Anterior cingulate cortex (tissue), 58 donors: ENCODE data around the gene NSUN6.
"Not testable (repeated sequence)": the region's sequence is repeated elsewhere in the genome, so short reads cannot be mapped to it uniquely, and the experiment has no call there.

Experiments
- DNase-seq, 58 donors: peaks; one replicate each; lab custom pipeline; 2025; lab: John Stamatoyannopoulos, UW

The NSUN6 gene

DNA sequence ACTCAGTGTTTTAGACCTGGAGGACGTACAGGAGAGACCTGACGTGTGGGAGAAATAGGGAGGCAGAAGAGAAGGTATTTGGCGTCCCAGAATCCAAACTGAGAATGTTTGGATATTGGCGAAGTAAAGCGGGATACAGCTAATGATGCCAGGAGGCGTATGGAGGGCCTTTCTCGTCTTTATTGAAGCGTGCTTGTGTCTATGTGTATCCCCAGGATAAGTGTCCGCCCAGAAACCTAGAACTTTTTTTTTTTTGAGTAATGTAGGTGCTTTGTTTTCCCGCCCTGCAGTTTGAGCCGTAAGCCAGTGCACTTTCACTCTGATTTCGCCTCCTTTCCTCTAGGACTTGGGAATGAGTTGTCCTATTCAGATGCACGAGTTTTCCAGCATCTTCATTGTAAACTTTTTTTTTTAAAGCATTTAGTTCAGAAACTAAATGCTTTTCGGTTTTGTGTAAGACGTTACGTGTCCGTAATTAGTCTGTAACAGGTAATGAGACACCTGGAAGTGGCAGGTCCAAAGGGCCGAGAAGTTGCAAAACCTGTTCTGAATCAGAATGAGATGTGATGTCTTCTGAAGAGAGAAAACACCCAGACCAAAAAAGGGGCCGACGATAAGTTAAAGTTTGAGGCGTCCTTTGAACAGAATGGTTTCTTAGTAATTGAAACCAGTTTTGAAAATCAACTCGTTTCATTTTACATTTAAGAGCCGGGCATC, 8.6 kb upstream of the NSUN6 start:
- DNase-seq, result peak in 4 of 58 donors; percentile 35 to 50 (median 50)

- DNase-seq, result peak; percentile 73 to 98 (median 95)
These were observed 7.9 kb upstream of the NSUN6 start, which contains the start of gene ARL5B for GRCh38 chr10:18659125-18659818. TSS of gene ARL5B (plus strand) at chr10:18659431. CDS start at chr10:18659638, 207 bp downstream.

DNA sequence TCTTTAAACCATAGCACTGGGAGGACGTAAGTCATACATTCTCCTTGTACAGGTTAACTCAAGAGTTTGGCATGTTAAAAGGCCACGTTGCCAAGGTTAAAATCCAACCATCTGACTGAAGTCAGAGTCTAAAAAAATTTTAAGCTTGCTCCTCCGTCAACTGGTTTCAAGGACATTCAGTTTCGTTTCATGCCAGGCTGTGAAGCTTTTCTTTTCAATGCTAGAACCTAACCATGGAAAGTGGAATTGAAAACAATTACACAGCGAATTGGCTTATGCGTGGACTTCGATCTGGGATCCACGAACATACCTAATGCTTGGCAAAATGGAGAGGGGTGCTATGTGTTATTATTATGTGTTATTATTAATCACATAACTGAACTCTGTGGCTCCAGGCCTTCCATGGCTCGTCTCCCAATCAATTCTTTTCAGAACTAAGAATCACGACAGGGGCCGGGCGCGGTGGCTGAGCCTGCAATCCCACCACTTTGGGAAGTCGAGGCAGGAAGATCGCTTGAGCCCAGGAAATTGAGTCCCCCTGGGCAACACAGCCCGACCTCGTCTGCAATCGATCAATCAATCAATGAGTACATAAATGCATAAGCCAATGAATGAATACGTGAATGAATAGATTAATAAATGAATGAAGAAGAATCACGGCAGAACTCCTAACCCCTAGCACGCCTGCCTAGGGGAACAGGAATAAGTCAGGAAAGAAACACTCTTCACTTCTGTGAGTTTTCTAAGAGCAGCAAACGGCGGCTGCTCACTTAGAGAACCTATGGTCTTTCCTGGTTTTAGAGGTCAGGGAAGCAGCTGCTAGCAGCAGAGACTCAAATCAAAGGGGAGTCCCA, 7.1 kb upstream of the NSUN6 start:
- peak in 9 of 58 donors; percentile 3 to 49 (median 25) for DNase-seq

DNA sequence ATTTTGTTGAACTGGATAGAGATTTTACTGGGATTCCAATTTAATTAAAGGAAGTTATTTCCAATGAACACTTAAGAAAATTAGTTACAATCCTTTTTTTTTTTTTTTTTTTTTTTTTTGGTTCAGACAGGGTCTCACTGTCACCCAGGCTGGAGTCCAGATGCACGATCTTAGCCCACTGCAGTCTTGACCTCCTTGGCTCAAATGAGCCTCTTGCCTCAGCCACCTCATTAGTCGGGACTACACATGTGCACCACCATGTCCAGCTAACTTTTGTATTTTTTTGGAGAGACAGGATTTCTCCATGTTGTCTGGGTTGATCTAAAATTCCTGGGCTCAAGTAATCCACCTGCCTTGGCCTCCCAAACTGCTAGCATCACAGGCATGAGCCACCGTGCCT, 5.3 kb upstream of the NSUN6 start:
- DNase-seq, result no peak

- DNase-seq, result no peak
These were observed 1.7 kb upstream of the NSUN6 start for GRCh38 chr10:18653112-18653511.

DNA sequence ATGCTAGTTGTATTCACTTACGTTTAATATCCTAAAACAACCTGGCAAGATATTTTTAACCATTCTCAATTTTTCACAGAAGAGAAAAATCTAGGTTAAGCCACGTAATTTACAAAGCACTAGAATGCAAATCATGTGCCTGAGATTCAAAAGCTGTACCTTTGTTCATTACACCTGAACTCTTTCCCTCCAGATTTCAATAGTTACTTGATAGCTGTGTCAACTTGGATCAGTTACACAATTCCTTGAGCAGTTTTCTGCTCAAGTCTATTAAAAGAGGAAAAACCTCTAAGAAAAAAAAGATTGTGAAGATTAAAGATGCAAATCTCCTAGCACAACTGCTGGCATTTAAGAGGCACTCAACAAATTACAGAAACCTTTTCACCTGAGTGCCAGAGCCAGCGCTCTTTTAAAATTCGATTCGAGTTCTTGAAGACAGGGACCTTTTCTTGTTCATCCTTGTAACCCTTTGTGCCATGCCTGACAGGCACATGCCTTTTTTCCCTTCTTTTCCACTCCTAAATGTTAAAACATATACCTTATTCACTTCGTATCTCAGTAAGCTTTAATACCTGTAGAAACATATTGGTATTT, 886 bp downstream of the NSUN6 start:
- DNase-seq, result no peak

GRCh38 chr10:18649364-18649959, 1.9 kb downstream of the NSUN6 start:
- DNase-seq, result no peak

DNA sequence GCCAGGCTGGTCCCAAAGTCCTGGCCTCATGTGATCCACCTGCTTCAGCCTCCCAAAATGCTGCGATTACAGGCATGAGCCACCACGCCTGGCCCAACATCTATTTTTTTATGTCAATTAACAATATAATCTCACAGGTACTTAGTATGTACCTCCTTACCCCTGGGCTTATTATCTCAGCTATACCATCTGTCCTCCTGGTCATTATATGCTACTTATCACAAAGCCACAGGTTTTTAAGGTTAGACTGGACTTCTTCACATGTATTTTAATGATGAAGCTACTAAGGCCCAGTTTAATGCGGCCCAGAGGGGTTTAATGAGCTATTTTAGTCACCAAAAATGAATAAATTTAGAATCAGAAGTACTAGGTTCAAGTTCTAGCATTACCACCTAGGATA, 3.4 kb downstream of the NSUN6 start:
- DNase-seq, result no peak

GRCh38 chr10:18647151-18647550, 4.2 kb downstream of the NSUN6 start:
- DNase-seq, result no peak

DNA sequence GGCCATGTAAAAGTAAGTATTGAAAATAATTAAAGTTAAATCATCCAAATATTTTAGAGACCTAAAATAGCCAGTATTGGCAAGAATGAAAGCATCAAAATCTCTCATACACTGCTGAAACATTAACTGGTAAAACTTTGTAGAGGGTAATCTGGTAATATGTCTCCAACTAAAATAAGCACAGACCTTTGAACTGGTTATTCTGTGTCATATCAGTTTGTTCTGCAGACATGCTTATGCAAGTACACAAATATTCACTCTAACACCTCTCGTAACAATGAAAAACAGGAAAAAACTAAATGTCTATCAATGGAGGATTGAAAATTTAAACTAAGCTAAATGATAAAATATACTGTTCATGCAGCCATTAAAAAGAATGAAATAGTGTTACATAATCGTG, 11.7 kb downstream of the NSUN6 start:
- not testable (repeated sequence) for DNase-seq

- not testable (repeated sequence) for DNase-seq
These were observed 14.0 kb downstream of the NSUN6 start for GRCh38 chr10:18637400-18637799.

GRCh38 chr10:18635995-18636394, 15.4 kb downstream of the NSUN6 start:
- DNase-seq, result no peak

DNA sequence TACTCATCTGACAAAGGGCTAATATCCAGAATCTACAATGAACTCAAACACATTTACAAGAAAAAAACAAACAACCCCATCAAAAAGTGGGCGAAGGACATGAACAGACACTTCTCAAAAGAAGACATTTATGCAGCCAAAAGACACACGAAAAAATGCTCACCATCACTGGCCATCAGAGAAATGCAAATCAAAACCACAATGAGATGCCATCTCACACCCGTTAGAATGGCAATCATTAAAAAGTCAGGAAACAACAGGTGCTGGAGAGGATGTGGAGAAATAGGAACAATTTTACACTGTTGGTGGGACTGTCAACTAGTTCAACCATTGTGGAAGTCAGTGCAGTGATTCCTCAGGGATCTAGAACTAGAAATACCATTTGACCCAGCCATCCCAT, 18.9 kb downstream of the NSUN6 start:
- DNase-seq, result not testable (repeated sequence)

GRCh38 chr10:18627452-18628018, 23.9 kb downstream of the NSUN6 start:
- peak in 43 of 58 donors; percentile 1 to 79 (median 26) for DNase-seq

- DNase-seq, result no peak
These were observed 25.5 kb downstream of the NSUN6 start for GRCh38 chr10:18625886-18626285.

GRCh38 chr10:18623671-18624070, 27.7 kb downstream of the NSUN6 start:
- DNase-seq, result not testable (repeated sequence)

- DNase-seq, result no peak
These were observed 30.5 kb downstream of the NSUN6 start for GRCh38 chr10:18620856-18621255.

DNA sequence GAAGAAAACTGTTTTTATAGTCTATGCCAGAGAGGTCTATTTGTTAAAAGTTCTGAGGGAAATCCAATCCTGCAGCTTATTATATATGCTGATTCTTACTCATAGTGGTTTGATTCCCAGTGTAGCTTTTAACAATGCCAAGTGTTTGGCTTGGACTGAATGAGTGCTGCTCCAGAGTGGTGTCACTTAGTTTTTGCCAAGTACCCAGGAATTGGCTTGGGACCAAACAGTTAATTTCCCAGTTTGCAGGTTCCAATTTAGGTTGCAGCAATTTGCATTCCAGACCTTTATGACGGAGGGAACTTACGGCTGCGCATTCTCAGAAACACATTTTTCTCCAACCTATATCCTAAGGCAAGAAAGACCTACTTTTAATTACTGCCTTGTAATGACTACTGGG, 32.4 kb downstream of the NSUN6 start:
- DNase-seq, result peak in 7 of 58 donors; percentile 0 to 25 (median 4)

DNA sequence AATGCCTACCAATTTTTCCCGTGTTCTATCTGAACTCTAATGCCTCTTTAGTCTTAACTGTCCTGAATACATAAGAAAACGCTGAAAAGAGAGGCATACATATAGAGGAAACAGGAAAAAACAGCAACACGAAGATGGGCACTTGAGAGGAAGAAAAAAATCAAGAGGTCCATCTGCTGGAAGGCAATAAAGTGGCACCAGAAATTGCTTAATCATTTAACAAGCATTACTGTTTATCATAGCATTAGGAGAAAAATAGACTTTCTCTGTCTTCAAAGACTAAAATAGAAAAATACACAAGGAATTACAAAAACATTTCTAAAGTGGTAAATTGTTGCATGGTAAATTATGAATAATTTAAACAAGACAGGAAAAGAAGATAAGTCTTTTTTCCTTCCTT, 35.0 kb downstream of the NSUN6 start:
- DNase-seq, result no peak

- no peak for DNase-seq
These were observed 35.8 kb downstream of the NSUN6 start for GRCh38 chr10:18615618-18616017.
